GM18870 (cell line): ENCODE results near the gene IL19.
"Not testable (repeated sequence)": the region's sequence is repeated elsewhere in the genome, so short reads cannot be mapped to it uniquely, and the experiment has no call there.

Source experiments
- ATAC-seq: cut with Tn5 transposase; IDR thresholded peaks from one replicate; pipeline ENCODE4 v1.9.1; 2021; ENCODE audit warnings: moderate library complexity; ENCODE audit not compliant: unreplicated experiment

The IL19 gene

DNA sequence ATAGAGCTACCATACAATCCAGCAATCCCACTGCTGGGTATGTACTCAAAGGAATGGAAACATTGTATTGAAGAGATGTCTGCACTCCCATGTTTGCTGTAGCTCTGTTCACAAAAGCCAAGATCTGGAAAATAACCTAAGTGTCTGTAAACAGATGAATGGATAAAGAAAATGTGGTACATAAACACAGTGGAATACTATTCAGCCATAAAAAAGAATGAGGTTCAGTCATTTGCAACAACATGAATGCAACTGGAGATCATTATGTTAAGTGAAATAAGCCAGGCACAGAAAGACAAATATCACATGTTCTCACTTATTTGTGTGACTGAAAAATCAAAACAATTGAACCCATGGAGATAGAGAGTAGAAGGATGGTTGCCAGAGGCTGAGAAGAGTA lies 83.1 kb downstream of the IL19 start:
- ATAC-seq, result not testable (repeated sequence)

DNA sequence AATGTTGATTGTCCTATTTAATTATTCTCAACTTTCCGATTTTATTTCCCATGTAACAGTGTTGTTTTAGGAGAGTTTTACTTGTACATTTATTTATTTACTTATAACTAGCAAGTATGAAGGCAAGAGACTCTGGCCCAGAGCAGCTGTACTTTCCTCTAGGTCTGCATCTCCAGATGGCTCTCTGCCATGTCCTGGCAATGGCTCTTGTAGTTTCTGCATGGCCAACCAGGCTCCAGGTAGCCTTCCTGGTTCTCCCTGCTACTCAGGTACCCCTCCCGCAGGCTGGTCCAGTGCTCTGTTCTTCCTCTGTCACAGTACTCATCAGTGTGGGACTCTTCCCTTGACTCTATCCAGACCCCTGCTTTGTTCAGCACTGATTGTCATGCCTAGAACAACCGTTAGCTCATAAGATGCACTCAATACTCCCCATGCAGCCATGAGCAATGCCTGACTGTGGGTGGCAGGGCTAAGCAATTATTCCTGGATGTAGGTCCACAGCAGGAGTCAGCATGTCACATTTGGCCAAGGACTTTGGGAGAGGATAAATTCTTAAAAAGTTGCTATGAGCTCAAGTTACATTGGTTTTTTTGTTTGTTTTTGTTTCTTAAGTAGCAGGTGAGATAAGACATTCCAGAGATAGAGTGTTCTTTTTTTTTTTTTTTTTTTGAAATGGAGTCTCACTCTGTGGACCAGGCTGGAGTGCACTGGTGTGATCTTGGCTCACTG lies 84.0 kb downstream of the IL19 start:
- no peak for ATAC-seq

DNA sequence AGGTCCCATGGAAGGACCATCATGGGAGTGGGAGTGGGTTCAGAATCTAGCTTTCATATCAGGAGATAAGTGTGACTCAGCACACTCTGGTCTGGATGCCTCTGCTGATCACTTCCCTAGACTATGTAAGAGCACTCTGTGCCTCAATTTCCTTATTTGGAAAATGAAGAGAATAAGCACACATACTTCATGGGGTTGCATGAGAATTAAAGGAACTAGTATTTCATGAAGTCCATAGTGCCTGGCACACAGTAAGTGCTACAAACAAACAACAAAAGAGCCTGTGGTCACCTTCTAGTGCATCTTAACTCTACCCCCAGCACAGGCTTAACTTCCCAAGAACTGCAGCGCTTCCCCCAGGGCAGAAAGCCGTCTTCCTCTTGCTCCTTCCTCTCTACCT lies 85.3 kb downstream of the IL19 start:
- ATAC-seq, result no peak

DNA sequence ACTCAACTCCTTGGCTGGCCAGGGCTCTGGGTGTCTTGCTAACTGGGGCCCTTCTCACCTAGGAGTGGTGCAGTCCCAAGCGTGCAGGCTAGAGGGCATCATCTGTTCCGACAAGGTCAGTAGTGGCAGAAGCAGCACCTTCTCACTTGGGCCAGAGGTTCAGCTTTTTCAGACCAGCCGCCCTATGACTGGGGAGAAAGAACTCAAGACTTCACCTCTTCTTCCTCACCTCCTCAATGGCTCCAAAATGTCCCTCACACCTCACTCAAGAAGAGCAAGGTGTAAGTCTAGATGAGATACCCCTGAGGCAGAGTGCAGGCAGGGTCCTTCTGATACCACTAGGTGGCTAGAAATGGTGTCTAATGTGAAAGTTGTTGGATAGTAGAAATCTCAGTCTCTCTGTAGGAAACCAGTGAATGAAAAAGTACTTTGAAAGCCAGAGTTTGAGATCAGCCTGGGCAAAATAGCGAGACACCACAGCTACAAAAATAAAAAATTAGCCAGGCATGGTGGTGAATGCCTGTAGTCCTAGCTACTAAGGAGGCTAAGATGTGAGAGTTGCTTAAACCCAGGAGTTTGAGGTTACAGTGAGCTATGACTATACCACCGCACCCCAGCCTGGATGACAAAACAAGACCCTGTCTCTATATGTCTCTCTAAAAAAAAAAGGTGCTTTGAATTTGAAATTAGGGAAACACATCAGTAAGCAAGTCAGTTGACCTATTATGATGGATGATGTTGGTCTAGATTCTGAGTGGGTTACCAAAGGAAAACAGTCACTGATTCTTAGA lies 86.3 kb downstream of the IL19 start:
- no peak for ATAC-seq

DNA sequence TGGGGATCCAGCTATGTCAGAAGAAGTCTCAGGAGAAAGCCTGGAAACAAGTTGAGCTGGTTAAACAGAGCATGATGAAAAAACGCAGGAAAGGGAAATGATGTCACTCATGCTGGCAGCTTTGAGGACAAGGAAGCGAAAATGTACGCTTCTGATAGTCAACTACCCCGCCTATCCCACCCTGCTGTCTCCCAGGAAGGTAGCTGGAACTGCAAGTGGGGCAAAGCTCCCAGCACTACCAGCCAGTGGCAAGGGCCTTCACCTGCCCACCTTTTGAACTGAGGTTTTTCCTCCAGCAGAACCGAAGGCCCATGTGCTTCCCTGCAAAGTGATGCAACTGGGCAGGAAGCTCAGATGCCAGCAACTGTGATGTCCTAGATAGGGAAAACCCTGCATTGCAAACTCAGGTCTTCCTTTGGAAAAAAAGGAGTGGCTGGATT lies 88.5 kb downstream of the IL19 start:
- no peak for ATAC-seq

DNA sequence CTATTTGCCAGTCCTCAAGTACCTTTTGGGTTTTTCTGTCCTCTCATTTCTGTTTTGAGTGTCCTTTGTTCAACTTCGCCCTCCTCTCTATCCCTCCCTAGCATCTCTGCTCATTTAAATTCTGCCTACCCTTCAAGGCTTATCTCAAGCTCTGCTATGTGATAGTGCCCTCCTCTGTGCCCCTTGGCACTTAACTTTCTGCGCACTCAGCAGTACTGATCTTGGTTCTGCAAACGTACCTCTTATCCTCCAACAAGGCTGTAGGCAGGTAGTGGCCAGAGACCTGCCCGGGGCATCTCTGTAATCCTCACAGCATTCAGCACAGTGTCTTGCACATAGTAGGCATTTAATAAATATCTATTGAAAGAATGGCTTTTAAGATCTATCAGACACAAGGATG lies 89.6 kb downstream of the IL19 start:
- no peak for ATAC-seq

DNA sequence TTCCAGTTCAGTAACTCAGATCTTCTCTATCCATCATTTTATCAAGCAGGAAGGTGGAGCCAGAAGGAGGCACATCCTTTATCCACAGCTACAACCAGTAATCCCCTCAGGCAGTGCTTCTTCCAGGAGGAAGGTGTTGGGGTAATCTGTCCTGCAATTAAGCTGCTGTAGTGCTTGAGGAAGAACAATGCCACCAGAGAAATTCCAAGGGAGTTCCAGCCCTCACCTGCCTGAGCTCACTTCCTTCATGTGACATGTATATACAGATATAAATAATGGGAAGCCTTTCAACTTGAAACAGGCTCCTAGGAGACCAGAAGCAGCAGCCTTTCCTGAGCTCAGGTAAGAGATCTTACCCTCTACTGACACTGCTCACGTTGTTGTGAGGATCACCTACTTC lies 92.7 kb downstream of the IL19 start:
- no peak for ATAC-seq

DNA sequence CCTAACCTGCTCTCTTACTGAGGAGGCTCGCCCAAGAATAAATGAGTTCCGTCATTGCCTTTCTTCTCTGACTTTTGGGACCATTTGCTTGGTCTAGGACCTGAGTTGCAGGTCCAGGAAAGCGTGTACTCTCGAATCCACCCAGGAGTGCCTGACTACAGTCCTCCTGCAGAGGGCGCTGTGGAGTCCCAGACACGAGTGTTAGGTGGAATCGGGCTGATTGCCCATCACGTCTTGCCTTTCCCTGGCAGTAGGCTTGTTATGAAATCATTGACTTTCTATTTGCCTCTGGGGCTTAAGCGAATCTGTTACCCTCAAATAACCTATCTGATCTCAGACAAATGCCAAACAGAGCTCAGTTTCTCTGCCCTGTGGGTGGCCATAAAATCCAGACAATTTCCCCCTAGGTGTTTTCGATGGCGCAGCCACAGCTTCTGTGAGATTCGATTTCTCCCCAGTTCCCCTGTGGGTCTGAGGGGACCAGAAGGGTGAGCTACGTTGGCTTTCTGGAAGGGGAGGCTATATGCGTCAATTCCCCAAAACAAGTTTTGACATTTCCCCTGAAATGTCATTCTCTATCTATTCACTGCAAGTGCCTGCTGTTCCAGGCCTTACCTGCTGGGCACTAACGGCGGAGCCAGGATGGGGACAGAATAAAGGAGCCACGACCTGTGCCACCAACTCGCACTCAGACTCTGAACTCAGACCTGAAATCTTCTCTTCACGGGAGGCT lies 94.5 kb downstream of the IL19 start, which contains the start of gene IL20:
TSS of gene IL20 (plus strand) at position 685 of the 733 bp plus-strand sequence. CDS start 230 bp downstream, outside the sequence.
- no peak for ATAC-seq

DNA sequence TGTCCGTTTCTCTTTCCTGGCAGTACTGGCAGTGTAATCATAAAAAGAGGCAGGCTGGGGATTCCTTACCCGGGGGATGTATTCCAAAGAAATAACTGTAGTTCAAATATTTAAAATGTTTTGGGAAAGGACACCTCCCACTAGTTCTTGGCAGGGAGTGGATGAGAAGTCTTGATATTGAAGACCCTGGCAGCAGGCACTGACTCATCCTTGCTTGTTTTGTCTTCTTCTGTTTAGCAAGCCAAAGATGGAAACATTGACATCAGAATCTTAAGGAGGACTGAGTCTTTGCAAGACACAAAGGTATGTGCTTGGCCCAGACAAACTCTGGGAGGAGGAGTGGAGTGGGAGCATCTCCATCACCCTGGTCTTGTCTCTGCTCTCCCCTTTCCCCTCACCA lies 95.5 kb downstream of the IL19 start:
- ATAC-seq, result no peak

DNA sequence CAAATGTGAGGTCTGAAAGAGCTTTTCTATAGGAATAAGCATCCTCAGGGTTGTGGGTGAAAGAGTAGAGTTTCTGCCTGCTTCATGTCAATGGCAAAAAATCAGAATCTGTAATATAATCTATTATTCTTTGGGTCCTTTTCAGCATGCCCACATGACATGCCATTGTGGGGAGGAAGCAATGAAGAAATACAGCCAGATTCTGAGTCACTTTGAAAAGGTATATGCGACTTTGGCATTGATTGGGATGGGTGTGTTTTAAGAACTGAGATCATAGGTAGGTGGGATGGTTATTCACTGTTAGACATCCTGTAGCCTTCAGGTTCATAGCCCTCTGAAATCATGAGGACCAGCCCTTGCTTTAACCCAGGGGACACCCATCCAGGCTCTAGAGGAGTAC lies 96.7 kb downstream of the IL19 start:
- no peak for ATAC-seq

DNA sequence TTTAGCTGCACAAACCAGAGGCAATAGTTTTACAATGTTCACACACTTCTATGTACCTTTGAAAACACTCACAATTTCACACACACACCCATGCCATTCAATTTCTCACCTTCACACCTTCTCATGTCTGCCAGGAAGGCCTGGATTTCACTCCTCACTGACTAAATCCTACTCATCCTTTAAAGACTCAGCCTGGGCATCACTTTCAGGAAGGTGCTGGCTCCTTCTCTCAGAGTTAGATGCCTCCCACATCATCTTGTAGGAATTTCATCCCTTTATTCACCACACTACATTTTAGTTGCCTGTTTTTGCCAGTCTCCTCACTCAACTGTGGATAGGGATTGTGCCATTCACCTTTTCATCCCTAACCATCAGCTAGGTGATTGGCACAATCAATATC lies 97.1 kb downstream of the IL19 start:
- no peak for ATAC-seq

DNA sequence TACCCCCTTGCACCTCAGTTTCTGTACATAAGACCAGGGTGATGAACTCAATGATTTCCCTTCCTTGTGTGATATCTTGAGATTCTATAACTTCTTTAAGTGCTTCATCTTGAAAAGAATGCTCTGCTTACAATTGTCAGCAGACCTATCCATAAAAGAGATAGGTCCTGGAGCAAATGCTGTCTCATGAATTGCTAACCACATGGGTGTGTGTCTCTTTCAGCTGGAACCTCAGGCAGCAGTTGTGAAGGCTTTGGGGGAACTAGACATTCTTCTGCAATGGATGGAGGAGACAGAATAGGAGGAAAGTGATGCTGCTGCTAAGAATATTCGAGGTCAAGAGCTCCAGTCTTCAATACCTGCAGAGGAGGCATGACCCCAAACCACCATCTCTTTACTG lies 97.7 kb downstream of the IL19 start:
- ATAC-seq, result no peak

DNA sequence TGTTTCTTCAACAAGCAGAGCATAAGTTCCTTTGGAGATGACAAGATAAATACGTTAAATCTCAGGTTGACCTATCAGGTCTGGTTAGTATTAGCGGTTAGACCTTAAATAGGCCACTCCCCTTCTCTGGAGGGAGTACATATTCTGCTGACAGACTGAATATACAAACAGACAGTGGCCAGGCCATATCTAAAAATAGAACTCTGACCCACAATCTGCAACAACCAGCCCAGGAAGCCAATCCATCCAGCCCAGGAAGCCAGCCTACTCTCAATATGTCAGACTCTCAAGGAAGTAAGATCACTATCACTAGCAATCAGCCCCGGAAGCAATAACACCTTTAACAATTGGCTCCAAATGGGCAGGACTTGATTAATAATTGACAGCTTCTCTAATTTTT lies 101.6 kb downstream of the IL19 start:
- ATAC-seq, result no peak

DNA sequence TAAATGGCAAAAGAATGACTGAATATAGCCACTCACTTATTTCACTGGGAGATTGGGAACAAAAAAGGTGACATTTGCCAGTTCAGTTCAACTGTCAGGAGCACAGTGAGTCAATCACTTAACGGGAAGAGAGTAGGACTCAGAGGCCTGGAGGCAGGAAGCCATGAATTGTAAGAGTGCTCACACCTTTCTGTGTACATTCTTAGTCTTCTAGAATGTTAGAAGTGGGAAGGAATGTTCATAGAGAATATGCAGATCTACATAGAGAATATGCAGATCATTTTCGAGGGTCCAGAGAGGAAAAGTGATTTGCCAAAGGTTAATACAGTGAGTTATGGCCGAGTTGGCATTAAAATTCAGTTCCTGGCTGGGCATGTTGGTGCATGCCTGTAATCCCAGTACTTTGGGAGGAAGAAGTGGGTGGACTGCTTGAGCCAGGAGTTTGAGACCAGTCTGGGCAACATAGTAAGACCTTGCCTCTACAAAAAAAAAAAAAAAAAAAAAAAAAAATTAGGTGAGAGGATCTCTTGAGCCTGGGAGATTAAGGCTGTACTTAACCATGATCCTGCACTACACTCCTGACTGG lies 103.1 kb downstream of the IL19 start:
- no peak for ATAC-seq

DNA sequence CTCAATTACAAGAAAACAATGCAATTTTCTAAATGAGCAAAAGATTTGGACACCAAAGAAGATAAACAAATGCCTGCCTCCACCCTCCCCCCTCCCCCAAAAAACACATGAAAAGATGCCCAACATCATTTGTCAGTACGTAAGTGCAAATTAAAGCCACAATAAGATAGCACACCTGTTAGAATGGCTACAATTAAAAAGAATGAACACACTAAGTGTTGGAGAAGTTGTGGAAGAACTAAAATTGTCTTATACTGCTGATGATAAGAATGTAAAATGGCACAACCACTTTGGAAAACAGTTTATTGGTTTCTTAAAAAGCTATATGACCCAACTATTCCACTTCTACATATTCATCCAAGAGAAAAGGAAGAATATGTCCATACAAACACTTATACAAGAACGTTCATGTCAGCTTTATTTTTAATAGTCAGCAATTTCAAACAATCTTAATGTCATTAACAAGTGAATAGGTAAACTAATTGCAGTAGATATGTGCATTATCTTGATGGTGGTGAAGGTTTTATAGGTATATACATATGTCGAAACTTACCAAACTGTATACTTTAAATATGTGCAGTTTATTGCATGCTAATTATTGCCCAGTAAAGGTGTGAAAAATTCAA lies 105.3 kb downstream of the IL19 start:
- ATAC-seq, result no peak

DNA sequence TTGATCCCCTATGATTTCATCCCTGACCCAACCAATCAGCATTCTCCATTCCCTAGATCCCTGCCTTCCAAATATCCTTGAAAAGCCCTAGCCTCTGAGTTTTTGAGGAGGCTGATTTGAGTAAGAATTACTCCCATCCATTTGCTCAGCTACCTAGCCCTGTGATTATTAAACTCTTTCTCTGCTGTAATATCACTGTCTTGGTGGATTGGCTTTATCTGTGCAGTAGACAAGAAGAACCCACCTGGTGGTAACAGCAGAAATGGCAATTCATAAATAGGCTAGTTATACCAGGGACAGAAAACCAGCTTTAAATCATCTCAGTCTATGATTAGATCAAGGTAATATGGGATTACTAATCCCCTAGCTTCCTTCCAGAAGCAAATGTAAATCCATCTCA lies 107.9 kb downstream of the IL19 start:
- ATAC-seq, result no peak

DNA sequence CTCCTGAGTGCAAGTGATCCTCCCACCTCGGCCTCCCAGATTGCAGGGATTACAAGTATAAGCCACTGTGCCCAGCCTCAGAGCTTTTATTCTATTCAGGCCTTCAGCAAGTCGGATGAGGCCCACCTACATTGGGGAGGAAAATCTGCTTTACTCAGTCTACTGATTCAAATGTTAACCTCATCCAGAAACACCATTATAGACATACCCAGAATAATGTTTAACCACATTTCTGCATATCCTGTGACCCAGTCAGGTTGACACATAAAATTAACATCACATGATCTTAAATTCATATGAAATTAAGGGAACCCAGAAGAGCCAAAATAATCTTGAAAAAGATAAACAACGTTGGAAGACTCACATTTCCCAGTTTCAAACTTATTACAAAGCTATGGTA lies 109.7 kb downstream of the IL19 start:
- no peak for ATAC-seq

DNA sequence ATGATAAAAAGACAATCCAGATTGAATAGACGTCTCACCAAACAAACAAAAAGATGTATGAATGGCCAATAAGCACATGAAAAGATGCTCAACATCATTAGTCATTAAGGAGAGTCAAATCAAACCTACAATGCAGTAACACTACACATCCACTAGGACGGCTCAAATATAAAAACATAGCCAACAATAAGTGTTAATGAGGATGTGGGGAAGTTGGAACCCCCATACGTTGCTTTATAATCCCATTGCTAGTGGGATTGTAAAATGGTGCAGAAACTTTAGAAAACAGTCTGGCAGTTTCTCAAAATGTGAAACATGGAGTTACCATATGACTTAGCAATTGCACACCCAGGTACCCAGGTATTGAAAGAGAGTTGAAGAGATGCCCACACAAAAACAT lies 112.0 kb downstream of the IL19 start:
- ATAC-seq, result no peak

DNA sequence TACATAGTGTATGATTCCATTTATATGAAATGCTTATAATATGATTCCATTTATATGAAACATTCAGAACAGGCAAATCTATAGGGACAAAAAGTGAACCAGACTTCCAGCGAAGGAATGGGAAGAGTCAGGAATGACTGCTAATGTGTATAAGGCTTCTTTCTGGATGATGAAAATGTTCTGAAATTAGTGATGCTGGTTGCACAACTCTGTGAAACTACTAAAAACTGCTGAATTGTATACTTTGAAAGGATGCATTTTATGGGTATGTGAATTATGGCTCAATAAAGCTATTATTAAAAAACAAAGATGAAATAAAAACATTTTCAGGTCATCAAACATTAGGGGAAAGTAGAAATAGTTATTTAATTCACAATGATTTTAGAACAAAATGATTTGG lies 112.6 kb downstream of the IL19 start:
- no peak for ATAC-seq

DNA sequence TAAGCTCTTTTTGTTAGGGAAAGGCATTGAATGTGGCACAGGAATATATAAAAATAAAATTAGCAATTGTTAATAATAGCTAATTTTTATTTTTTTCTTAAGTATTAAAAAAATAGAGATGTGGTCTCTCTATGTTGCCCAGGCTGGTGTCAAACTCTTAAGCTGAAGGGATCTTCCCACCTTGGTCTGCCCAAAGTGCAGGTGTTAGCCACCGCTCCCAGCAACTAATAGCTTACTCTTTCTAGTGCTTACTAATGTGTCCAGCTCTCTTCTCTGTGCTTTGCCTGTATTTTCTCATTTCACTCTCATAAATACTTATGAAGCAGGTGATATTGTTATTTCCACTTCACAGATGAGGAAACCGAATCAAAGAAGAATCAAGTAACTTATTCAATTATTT lies 113.3 kb downstream of the IL19 start:
- no peak for ATAC-seq
